ENCODE results near the gene ITGA11.

ITGA11 gene

GRCh38 chr15:68369931-68370767, 61.8 kb downstream of the ITGA11 start:
- DNase-seq (ENCODE audit: insufficient read length, low spot score): no peak
- TF ChIP-seq POLR2A (IDR thresholded peaks at IDR 0.05; ENCODE audit: low read depth, low read length): no peak

GRCh38 chr15:68368731-68369435, 63.1 kb downstream of the ITGA11 start:
- no peak for DNase-seq (ENCODE audit: insufficient read length, low spot score)
- no peak for FAIRE-seq
- TF ChIP-seq POLR2A (IDR thresholded peaks at IDR 0.05; ENCODE audit: low read depth, low read length): no peak

More at GRCh38 chr15:68369931-68370767, 61.8 kb downstream of the ITGA11 start:
- FAIRE-seq: no peak

- FAIRE-seq (no peak), DNase-seq (ENCODE audit: insufficient read length, low spot score) (no peak)
- TF ChIP-seq POLR2A (IDR thresholded peaks at IDR 0.05; ENCODE audit: low read depth, low read length): no peak
These were observed 64.0 kb downstream of the ITGA11 start for GRCh38 chr15:68367992-68368391.

GRCh38 chr15:68367226-68367625, 64.7 kb downstream of the ITGA11 start:
- no peak for DNase-seq (ENCODE audit: insufficient read length, low spot score)
- TF ChIP-seq POLR2A (IDR thresholded peaks at IDR 0.05; ENCODE audit: low read depth, low read length): no peak
- FAIRE-seq: no peak

GRCh38 chr15:68366314-68366713, 65.6 kb downstream of the ITGA11 start:
- TF ChIP-seq POLR2A (IDR thresholded peaks at IDR 0.05; ENCODE audit: low read depth, low read length): no peak
- FAIRE-seq (no peak), DNase-seq (ENCODE audit: insufficient read length, low spot score) (no peak)

- no peak for DNase-seq (ENCODE audit: insufficient read length, low spot score)
- no peak for TF ChIP-seq POLR2A (IDR thresholded peaks at IDR 0.05; ENCODE audit: low read depth, low read length)
- no peak for FAIRE-seq
These were observed 66.2 kb downstream of the ITGA11 start for GRCh38 chr15:68365770-68366169.

GRCh38 chr15:68365140-68365745, 66.7 kb downstream of the ITGA11 start:
- TF ChIP-seq POLR2A (IDR thresholded peaks at IDR 0.05; ENCODE audit: low read depth, low read length): no peak
- DNase-seq (ENCODE audit: insufficient read length, low spot score) (no peak), FAIRE-seq (no peak)

GRCh38 chr15:68364660-68365035, 67.3 kb downstream of the ITGA11 start:
- TF ChIP-seq POLR2A (IDR thresholded peaks at IDR 0.05; ENCODE audit: low read depth, low read length): no peak
- no peak for DNase-seq (ENCODE audit: insufficient read length, low spot score)
- no peak for FAIRE-seq

- TF ChIP-seq POLR2A (IDR thresholded peaks at IDR 0.05; ENCODE audit: low read depth, low read length): no peak
- DNase-seq (ENCODE audit: insufficient read length, low spot score): no peak
- no peak for FAIRE-seq
These were observed 67.8 kb downstream of the ITGA11 start for GRCh38 chr15:68364028-68364659.

GRCh38 chr15:68363353-68363752, 68.6 kb downstream of the ITGA11 start:
- DNase-seq (ENCODE audit: insufficient read length, low spot score) (no peak), FAIRE-seq (no peak)
- no peak for TF ChIP-seq POLR2A (IDR thresholded peaks at IDR 0.05; ENCODE audit: low read depth, low read length)

- TF ChIP-seq POLR2A (IDR thresholded peaks at IDR 0.05; ENCODE audit: low read depth, low read length): no peak
- FAIRE-seq: no peak
These were observed 69.3 kb downstream of the ITGA11 start for GRCh38 chr15:68362537-68363126.

GRCh38 chr15:68360721-68361120, 71.2 kb downstream of the ITGA11 start:
- FAIRE-seq (no peak), DNase-seq (ENCODE audit: insufficient read length, low spot score) (no peak)
- TF ChIP-seq POLR2A (IDR thresholded peaks at IDR 0.05; ENCODE audit: low read depth, low read length): no peak

More at GRCh38 chr15:68362537-68363126, 69.3 kb downstream of the ITGA11 start:
- no peak for DNase-seq (ENCODE audit: insufficient read length, low spot score)

- no peak for TF ChIP-seq POLR2A (IDR thresholded peaks at IDR 0.05; ENCODE audit: low read depth, low read length)
These were observed 75.2 kb downstream of the ITGA11 start for GRCh38 chr15:68356778-68357177.

More at GRCh38 chr15:68356778-68357177, 75.2 kb downstream of the ITGA11 start:
- no peak for DNase-seq (ENCODE audit: insufficient read length, low spot score)
- no peak for FAIRE-seq

All from H54 (cell line).